Mesendoderm (in vitro differentiated cells): ENCODE data around the gene PIP5K1C. TPM values are rescaled to one million over a fixed set of nuclear protein-coding genes. Genes with fewer than 3 reads are reported as not detected.

Experiments used
- DNase-seq: peaks from one replicate; pipeline ENCODE4 v3.0.0; 2013
- H2AK5ac ChIP-seq: 2 replicates; pipeline ENCODE4 v1.6.1; 2013; ENCODE audit warnings: low read length, inconsistent platforms
- H2BK120ac ChIP-seq: 2 replicates; pipeline ENCODE4 v1.6.1; 2013; ENCODE audit warnings: low read depth, mild to moderate bottlenecking, low read length, moderate library complexity, mixed read lengths
- H2BK15ac ChIP-seq: replicated peaks from 2 replicates; pipeline ENCODE4 v1.6.1; 2013; ENCODE audit warnings: low read depth, mild to moderate bottlenecking, moderate library complexity
- H2BK5ac ChIP-seq: 2 replicates; pipeline ENCODE4 v1.6.1; 2013; ENCODE audit warnings: low read length, inconsistent platforms
- H3K18ac ChIP-seq: 2 replicates; pipeline ENCODE4 v1.6.1; 2013; ENCODE audit warnings: mild to moderate bottlenecking, low read length, mixed read lengths
- H3K23ac ChIP-seq: one replicate; pipeline ENCODE4 v1.6.1; 2013; ENCODE audit warnings: low read length
- H3K27ac ChIP-seq: 2 replicates; pipeline ENCODE4 v1.5.1; 2013; ENCODE audit warnings: low read depth, mild to moderate bottlenecking, inconsistent platforms, low read length, moderate library complexity
- H3K27me3 ChIP-seq: 2 replicates; pipeline ENCODE4 v1.6.1; 2013; ENCODE audit warnings: low read length, control low read depth, mild to moderate bottlenecking, inconsistent platforms; ENCODE audit not compliant: insufficient read depth, poor library complexity
- H3K36me3 ChIP-seq: 2 replicates; pipeline ENCODE4 v1.6.1; 2013; ENCODE audit warnings: low read length, inconsistent platforms; ENCODE audit not compliant: control insufficient read depth, insufficient read depth
- H3K4ac ChIP-seq: one replicate; pipeline ENCODE4 v1.6.1; 2013; ENCODE audit warnings: low read depth, mild to moderate bottlenecking, low read length, moderate library complexity
- H3K4me1 ChIP-seq: 2 replicates; pipeline ENCODE4 v1.6.1; 2013; ENCODE audit warnings: low read depth, low read length, inconsistent platforms; ENCODE audit not compliant: control insufficient read depth
- H3K4me2 ChIP-seq: 2 replicates; pipeline ENCODE4 v1.6.1; 2013; ENCODE audit warnings: low read length
- H3K4me3 ChIP-seq: 2 replicates; pipeline ENCODE4 v1.5.1; 2013; ENCODE audit warnings: mild to moderate bottlenecking, low read length
- H3K56ac ChIP-seq: one replicate; pipeline ENCODE4 v1.6.1; 2013; ENCODE audit warnings: low read length
- H3K79me1 ChIP-seq: 2 replicates; pipeline ENCODE4 v1.6.1; 2013; ENCODE audit warnings: low read length, inconsistent platforms
- H3K79me2 ChIP-seq: 2 replicates; pipeline ENCODE4 v1.6.1; 2013; ENCODE audit warnings: mild to moderate bottlenecking, low read length; ENCODE audit not compliant: control insufficient read depth, insufficient read depth
- H3K9ac ChIP-seq: 2 replicates; pipeline ENCODE4 v1.6.1; 2013; ENCODE audit warnings: low read length, inconsistent platforms
- H4K5ac ChIP-seq: one replicate; pipeline ENCODE4 v1.6.1; 2013; ENCODE audit warnings: low read length
- H4K8ac ChIP-seq: one replicate; pipeline ENCODE4 v1.6.1; 2013; ENCODE audit warnings: low read depth, mild to moderate bottlenecking, control low read depth, low read length, moderate library complexity
- WGBS: extraction: QIAGEN DNeasy Blood & Tissue Kit; methylation state at CpG from one replicate; pipeline ENCODE4 v1.1.7; 2013; ENCODE audit warnings: low lambda C conversion rate, missing lambda C conversion rate; ENCODE audit not compliant: insufficient coverage; ENCODE audit errors: extremely low coverage; 5-methylcytosine and 5-hydroxymethylcytosine counted together
- polyA plus RNA-seq, 2 experiments: library from polyadenylated mRNA; stranded (reverse); fragments of 200-250 nt; gene quantifications; one replicate each; pipeline ENCODE4 v1.2.3, GENCODE V29; 2013

Gene PIP5K1C, protein sequence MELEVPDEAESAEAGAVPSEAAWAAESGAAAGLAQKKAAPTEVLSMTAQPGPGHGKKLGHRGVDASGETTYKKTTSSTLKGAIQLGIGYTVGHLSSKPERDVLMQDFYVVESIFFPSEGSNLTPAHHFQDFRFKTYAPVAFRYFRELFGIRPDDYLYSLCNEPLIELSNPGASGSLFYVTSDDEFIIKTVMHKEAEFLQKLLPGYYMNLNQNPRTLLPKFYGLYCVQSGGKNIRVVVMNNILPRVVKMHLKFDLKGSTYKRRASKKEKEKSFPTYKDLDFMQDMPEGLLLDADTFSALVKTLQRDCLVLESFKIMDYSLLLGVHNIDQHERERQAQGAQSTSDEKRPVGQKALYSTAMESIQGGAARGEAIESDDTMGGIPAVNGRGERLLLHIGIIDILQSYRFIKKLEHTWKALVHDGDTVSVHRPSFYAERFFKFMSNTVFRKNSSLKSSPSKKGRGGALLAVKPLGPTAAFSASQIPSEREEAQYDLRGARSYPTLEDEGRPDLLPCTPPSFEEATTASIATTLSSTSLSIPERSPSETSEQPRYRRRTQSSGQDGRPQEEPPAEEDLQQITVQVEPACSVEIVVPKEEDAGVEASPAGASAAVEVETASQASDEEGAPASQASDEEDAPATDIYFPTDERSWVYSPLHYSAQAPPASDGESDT
- polyA plus RNA-seq (2013, experiment 1 of 2), result 15.2 TPM
- 16.0 TPM for polyA plus RNA-seq (2013, experiment 2 of 2)

DNA sequence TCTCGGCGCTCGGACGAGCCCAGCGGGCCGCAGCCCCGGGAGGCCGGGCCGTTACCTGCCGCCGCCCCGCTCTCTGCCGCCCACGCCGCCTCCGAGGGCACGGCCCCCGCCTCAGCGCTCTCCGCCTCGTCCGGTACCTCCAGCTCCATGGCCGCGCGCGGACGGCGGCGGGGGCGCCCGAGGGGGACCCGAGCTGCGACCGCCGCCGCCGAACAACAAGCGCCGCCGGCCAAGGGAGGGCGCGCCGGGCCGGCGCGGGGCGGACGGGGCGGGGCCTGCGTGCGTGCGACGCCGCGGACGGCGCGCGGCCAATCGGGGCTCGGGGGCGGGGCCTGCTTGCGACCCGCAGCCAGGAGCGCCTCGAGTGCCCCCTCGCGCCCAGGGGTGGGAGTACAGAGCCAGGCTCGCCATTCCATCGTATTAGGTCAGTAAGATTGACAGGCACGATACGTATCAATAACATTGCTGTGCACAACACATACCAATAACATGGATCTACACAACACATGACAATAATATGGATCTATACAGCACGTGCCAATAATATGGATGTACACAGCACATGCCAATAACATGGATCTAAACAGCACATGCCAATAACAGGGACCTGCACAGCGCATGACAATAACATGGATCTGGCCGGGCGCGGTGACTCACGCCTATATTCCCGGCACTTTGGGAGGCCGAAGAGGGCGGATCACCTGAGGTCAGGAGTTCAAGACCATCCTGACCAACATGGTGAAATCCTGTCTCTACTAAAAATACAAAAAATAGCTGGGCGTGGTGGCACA lies at the start of gene PIP5K1C:
Gene PIP5K1C (minus strand): TSS at position 227 of the 791 bp plus-strand sequence. CDS start 78 bp downstream, at position 149.
- peaks cover 25% of the 10 kb centered on the region for H3K79me1 ChIP-seq
- H3K79me2 ChIP-seq, result peaks cover 34% of the 10 kb centered on the region
- H3K27me3 ChIP-seq, result no peaks in the 10 kb centered on the region
- H3K18ac ChIP-seq, result peak within 1 kb of the TSS; percentile 88
- H3K56ac ChIP-seq, result peak within 1 kb of the TSS; percentile 92
- H4K8ac ChIP-seq, result peak within 1 kb of the TSS; percentile 58
- DNase-seq, result peak; percentile 85
- H3K9ac ChIP-seq, result peak within 1 kb of the TSS; percentile 87
- no peak within 1 kb of the TSS for H2BK15ac ChIP-seq
- no peaks in the 10 kb centered on the region for H3K36me3 ChIP-seq
- H3K4me2 ChIP-seq, result peak within 1 kb of the TSS; percentile 75
- no peaks in the 10 kb centered on the region for H3K4me1 ChIP-seq
- H2BK5ac ChIP-seq, result no peak within 1 kb of the TSS
- peak within 1 kb of the TSS; percentile 25 for H3K4ac ChIP-seq
- H3K4me3 ChIP-seq, result peak within 1 kb of the TSS; percentile 68
- WGBS, result no CpG with 5 or more reads among the region's 82 CpGs
- no peak within 1 kb of the TSS for H2BK120ac ChIP-seq
- no peak within 1 kb of the TSS for H3K27ac ChIP-seq
- H4K5ac ChIP-seq, result no peak within 1 kb of the TSS
- peak within 1 kb of the TSS; percentile 80 for H3K23ac ChIP-seq
- H2AK5ac ChIP-seq, result no peak within 1 kb of the TSS

DNA sequence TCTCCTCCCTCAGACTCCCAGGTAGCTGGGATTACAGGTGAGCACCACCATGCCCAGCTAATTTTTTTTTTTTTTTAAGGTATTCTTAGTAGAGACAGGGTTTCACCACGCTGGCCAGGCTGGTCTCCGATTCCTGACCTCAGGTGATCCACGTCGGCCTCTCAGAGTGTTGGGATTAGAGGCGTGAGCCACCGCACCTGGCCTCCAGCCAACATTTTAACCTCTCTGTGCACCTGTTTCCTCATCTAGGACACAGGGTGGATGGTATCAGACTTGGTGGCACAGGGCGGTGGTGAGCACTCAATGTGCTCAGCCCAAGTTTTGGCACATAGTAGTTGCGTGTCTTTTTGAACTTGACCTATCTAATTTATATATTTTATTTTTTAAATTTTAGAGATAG lies 48.7 kb upstream of the PIP5K1C start:
- no peak overlapping the region for H3K27ac ChIP-seq
- no peak overlapping the region for H3K4ac ChIP-seq
- no peak overlapping the region for H2BK120ac ChIP-seq
- no peak overlapping the region for H3K23ac ChIP-seq
- no peak for DNase-seq
- H3K18ac ChIP-seq, result no peak overlapping the region
- H3K79me1 ChIP-seq, result no peaks in the 10 kb centered on the region
- H2BK5ac ChIP-seq, result no peak overlapping the region
- H3K4me1 ChIP-seq, result no peaks in the 10 kb centered on the region
- no peak overlapping the region for H3K9ac ChIP-seq
- H3K79me2 ChIP-seq, result no peaks in the 10 kb centered on the region
- H2AK5ac ChIP-seq, result no peak overlapping the region
- no peak overlapping the region for H2BK15ac ChIP-seq
- no peak overlapping the region for H4K5ac ChIP-seq
- H3K36me3 ChIP-seq, result no peaks in the 10 kb centered on the region
- no peak overlapping the region for H3K4me3 ChIP-seq
- H3K27me3 ChIP-seq, result no peaks in the 10 kb centered on the region
- no peak overlapping the region for H3K4me2 ChIP-seq
- no CpG with 5 or more reads among the region's 8 CpGs for WGBS
- H3K56ac ChIP-seq, result no peak overlapping the region
- H4K8ac ChIP-seq, result no peak overlapping the region

DNA sequence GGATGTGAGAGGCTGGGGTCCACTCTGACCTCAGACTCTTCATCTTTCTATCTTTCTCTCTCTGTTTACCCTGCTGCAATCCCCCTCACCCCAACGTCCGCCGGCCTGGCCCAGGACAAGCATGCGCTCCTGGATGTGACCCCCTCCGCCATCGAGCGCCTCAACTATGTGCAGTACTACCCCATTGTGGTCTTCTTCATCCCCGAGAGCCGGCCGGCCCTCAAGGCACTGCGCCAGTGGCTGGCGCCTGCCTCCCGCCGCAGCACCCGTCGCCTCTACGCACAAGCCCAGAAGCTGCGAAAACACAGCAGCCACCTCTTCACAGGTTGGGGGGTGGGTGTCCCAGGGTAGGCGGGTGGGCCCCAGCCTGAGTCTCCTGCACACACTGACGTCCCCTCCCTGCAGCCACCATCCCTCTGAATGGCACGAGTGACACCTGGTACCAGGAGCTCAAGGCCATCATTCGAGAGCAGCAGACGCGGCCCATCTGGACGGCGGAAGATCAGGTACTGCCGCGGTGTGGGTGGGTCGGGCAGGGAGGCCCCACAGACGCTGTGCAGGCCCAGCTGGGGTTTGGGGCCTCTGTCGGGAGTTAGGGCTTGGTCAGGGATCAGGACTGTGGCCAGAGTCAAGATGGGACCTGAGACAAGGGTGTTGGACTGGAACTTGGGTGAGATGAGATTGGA lies 46.2 kb upstream of the PIP5K1C start:
- Histone ChIP-seq H3K56ac (no peak overlapping the region), H3K36me3 (no peaks in the 10 kb centered on the region), H3K79me2 (no peaks in the 10 kb centered on the region), H2BK120ac (no peak overlapping the region), H3K18ac (no peak overlapping the region), H2BK15ac (no peak overlapping the region), H3K79me1 (no peaks in the 10 kb centered on the region), H4K8ac (no peak overlapping the region), H3K27ac (no peak overlapping the region), H2AK5ac (no peak overlapping the region), H3K4me3 (no peak overlapping the region), H3K4me2 (no peak overlapping the region), H3K9ac (no peak overlapping the region), H4K5ac (no peak overlapping the region), H3K4ac (no peak overlapping the region), H2BK5ac (no peak overlapping the region), H3K27me3 (no peaks in the 10 kb centered on the region), H3K4me1 (no peaks in the 10 kb centered on the region), H3K23ac (no peak overlapping the region)
- DNase-seq, result no peak
- WGBS, result no CpG with 5 or more reads among the region's 31 CpGs

DNA sequence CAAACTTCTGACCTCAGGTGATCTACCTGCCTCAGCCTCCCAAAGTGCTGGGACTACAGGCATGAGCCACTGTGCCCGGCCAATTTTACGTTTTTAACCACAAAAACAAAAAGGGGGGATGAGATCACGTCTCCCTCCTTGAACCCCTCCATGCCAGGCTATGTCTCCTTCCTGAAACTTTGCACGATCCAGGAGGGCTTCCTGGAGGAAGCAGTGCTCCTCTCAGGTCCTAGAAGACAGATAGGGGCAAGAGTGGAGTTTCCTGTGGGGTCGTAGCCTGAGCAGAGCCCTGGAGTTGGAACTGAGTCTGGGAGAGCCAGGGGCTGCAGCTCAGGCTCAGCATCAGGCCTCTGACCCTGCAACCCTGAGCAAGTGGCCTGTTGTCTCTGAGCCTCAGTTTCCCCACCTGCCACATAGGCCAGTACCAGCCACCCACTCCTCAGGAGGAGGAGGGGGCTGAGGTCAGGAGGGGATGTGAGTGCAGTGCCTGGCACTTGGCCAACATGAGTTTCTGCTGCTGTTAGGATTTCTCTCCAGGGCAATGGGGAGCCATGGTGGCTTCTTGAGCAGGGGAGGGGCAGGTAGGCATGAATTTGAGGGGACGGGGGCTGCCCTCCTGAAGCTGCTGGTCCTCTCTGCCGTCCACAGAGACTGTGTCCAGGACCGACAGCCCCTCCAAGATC lies 45.2 kb upstream of the PIP5K1C start:
- Histone ChIP-seq H2BK120ac (no peak overlapping the region), H2AK5ac (no peak overlapping the region), H3K4ac (no peak overlapping the region), H4K5ac (no peak overlapping the region), H2BK5ac (no peak overlapping the region), H3K56ac (no peak overlapping the region), H3K36me3 (no peaks in the 10 kb centered on the region), H3K79me2 (no peaks in the 10 kb centered on the region), H3K9ac (no peak overlapping the region), H4K8ac (no peak overlapping the region), H3K79me1 (no peaks in the 10 kb centered on the region), H3K27me3 (no peaks in the 10 kb centered on the region), H3K4me3 (no peak overlapping the region), H3K23ac (no peak overlapping the region), H3K18ac (no peak overlapping the region), H2BK15ac (no peak overlapping the region), H3K4me1 (no peaks in the 10 kb centered on the region), H3K27ac (no peak overlapping the region), H3K4me2 (no peak overlapping the region)
- DNase-seq, result no peak
- WGBS, result no CpG with 5 or more reads among the region's 8 CpGs

DNA sequence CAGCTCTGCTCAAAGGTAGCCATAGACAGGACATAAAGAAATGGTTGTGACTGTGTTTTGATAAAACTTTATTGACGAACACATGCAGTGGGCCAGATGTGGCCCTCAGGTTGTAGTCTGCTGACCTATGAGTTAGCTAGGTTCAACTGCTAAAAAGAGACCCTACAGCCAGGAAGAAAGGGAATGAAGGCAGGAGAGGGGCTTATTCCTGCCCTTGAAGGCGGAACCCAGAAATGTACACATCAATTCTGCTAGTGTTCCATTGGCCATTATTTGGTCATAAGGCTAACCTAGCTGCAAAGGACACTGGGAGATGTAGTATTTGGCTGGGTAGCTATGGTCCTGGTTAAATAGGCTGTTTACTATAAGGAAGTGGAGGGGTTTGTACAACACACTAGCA lies 43.2 kb upstream of the PIP5K1C start:
- no peak overlapping the region for H4K5ac ChIP-seq
- H3K27me3 ChIP-seq, result no peaks in the 10 kb centered on the region
- H3K79me2 ChIP-seq, result no peaks in the 10 kb centered on the region
- H3K9ac ChIP-seq, result no peak overlapping the region
- no peak overlapping the region for H2BK120ac ChIP-seq
- WGBS, result no CpG with 5 or more reads among the region's 2 CpGs
- no peak overlapping the region for H3K27ac ChIP-seq
- H3K36me3 ChIP-seq, result no peaks in the 10 kb centered on the region
- no peak overlapping the region for H2BK5ac ChIP-seq
- no peak overlapping the region for H4K8ac ChIP-seq
- H3K4me3 ChIP-seq, result no peak overlapping the region
- no peak overlapping the region for H3K4me2 ChIP-seq
- no peak overlapping the region for H2AK5ac ChIP-seq
- H3K56ac ChIP-seq, result no peak overlapping the region
- H3K4me1 ChIP-seq, result no peaks in the 10 kb centered on the region
- no peak overlapping the region for H3K4ac ChIP-seq
- no peak overlapping the region for H2BK15ac ChIP-seq
- peak; percentile 25 for DNase-seq
- H3K79me1 ChIP-seq, result no peaks in the 10 kb centered on the region
- H3K18ac ChIP-seq, result no peak overlapping the region
- no peak overlapping the region for H3K23ac ChIP-seq
